ENCODE data around the gene CPEB3. TPM values are rescaled to one million over a fixed set of nuclear protein-coding genes. Genes with fewer than 3 reads are reported as not detected.

The CPEB3 gene
- total RNA-seq, 4 donors from 2014 or later = 9.9 to 15.2 (median 11.4) TPM

GRCh38 chr10:92278996-92279696 is 11.7 kb downstream of the CPEB3 start:
- Histone ChIP-seq H3K4me3 (no peak overlapping the region), H3K36me3 (no peaks in the 10 kb centered on the region), H3K27ac (peak overlapping the region in 1 of 4 donors; percentile 40), H3K27me3 (no peaks in the 10 kb centered on the region), H3K9me3 (no peaks in the 10 kb centered on the region), H3K4me1 (no peaks in the 10 kb centered on the region)
- no peak for TF ChIP-seq POLR2A (IDR thresholded peaks at IDR 0.05)
- TF ChIP-seq CTCF (IDR thresholded peaks at IDR 0.05) = no peak
- no peak for DNase-seq

GRCh38 chr10:92274071-92274470 is 16.8 kb downstream of the CPEB3 start:
- no peak for TF ChIP-seq POLR2A (IDR thresholded peaks at IDR 0.05)
- TF ChIP-seq CTCF (IDR thresholded peaks at IDR 0.05) = no peak
- H3K4me3 ChIP-seq = no peak overlapping the region
- no peaks in the 10 kb centered on the region for H3K36me3 ChIP-seq
- no peak for DNase-seq
- no peak overlapping the region for H3K27ac ChIP-seq
- no peaks in the 10 kb centered on the region for H3K4me1 ChIP-seq
- H3K9me3 ChIP-seq = no peaks in the 10 kb centered on the region
- H3K27me3 ChIP-seq = no peaks in the 10 kb centered on the region

- Histone ChIP-seq H3K9me3 (no peaks in the 10 kb centered on the region), H3K4me3 (no peak overlapping the region), H3K27ac (no peak overlapping the region), H3K4me1 (no peaks in the 10 kb centered on the region), H3K27me3 (no peaks in the 10 kb centered on the region), H3K36me3 (no peaks in the 10 kb centered on the region)
- DNase-seq = no peak
- TF ChIP-seq POLR2A (IDR thresholded peaks at IDR 0.05) (no peak), CTCF (IDR thresholded peaks at IDR 0.05) (no peak)
Measured at GRCh38 chr10:92268748-92269147, 22.1 kb downstream of the CPEB3 start.

GRCh38 chr10:92267343-92267742 is 23.5 kb downstream of the CPEB3 start:
- Histone ChIP-seq H3K27me3 (no peaks in the 10 kb centered on the region), H3K4me3 (no peak overlapping the region), H3K36me3 (no peaks in the 10 kb centered on the region), H3K4me1 (no peaks in the 10 kb centered on the region), H3K27ac (no peak overlapping the region), H3K9me3 (no peaks in the 10 kb centered on the region)
- no peak for DNase-seq
- TF ChIP-seq POLR2A (IDR thresholded peaks at IDR 0.05) (no peak), CTCF (IDR thresholded peaks at IDR 0.05) (no peak)

GRCh38 chr10:92265687-92266258 is 25.1 kb downstream of the CPEB3 start:
- Histone ChIP-seq H3K9me3 (no peaks in the 10 kb centered on the region), H3K36me3 (no peaks in the 10 kb centered on the region), H3K27me3 (no peaks in the 10 kb centered on the region), H3K4me3 (no peak overlapping the region), H3K4me1 (no peaks in the 10 kb centered on the region), H3K27ac (no peak overlapping the region)
- TF ChIP-seq CTCF (IDR thresholded peaks at IDR 0.05) (no peak), POLR2A (IDR thresholded peaks at IDR 0.05) (no peak)
- no peak for DNase-seq
